OCI-LY1 (cell line): ENCODE data around the gene PRKG1.

Experiments used
- EZH2 ChIP-seq: fragments of 200-600 bp; sonication (generic), shearing (Covaris generic); IDR thresholded peaks from 2 replicates; pipeline ENCODE4 v1.8.0; 2017; ENCODE audit warnings: borderline replicate concordance, mixed run types, mild to moderate bottlenecking, antibody characterized with exemption, low read length, moderate library complexity, mixed read lengths
- TF ChIP-seq, protein P1 (sequence below): fragments of 200-600 bp; sonication (generic), shearing (Covaris generic); IDR thresholded peaks from 2 replicates; pipeline ENCODE4 v1.5.1; 2017; ENCODE audit warnings: mild to moderate bottlenecking, antibody characterized with exemption, low read length, moderate library complexity, mixed read lengths

DNA sequence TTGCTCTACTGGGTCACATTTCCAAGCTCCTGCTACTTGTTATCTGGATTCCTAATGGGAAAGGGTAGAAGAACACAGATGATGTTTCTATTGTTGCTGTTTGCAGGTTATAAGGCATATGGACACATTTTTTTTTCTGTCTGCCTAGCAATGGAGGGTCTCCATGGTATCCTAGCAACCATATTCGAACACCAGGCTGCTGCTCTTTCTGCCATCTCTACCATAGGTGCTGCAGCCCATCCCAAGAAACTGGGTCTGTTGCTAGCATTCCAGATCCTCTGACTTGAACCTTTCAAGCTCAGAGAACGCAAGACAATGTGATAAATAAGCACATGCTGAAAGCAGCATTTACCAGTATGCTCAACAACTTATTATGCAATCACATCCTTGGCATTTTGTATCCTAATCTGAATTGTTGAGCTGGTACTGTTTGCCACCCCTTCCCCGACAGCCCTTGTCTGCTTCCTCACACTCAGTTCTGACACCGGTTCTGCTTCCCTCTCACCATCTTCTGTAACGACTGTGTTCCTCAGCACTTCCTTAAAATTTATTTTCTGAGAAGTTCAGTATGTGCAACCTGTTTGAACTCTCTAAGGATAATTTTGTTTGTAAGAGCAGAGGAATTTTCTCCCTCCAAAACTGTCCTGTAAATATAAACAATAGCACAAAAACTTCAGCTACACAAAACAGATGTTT is 6.2 kb downstream of the PRKG1 start:
- TF ChIP-seq EZH2 = no peak
- TF ChIP-seq, protein P1, sequence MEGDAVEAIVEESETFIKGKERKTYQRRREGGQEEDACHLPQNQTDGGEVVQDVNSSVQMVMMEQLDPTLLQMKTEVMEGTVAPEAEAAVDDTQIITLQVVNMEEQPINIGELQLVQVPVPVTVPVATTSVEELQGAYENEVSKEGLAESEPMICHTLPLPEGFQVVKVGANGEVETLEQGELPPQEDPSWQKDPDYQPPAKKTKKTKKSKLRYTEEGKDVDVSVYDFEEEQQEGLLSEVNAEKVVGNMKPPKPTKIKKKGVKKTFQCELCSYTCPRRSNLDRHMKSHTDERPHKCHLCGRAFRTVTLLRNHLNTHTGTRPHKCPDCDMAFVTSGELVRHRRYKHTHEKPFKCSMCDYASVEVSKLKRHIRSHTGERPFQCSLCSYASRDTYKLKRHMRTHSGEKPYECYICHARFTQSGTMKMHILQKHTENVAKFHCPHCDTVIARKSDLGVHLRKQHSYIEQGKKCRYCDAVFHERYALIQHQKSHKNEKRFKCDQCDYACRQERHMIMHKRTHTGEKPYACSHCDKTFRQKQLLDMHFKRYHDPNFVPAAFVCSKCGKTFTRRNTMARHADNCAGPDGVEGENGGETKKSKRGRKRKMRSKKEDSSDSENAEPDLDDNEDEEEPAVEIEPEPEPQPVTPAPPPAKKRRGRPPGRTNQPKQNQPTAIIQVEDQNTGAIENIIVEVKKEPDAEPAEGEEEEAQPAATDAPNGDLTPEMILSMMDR = no peak
